Measurements from ENCODE around the gene SNX21.

DNA sequence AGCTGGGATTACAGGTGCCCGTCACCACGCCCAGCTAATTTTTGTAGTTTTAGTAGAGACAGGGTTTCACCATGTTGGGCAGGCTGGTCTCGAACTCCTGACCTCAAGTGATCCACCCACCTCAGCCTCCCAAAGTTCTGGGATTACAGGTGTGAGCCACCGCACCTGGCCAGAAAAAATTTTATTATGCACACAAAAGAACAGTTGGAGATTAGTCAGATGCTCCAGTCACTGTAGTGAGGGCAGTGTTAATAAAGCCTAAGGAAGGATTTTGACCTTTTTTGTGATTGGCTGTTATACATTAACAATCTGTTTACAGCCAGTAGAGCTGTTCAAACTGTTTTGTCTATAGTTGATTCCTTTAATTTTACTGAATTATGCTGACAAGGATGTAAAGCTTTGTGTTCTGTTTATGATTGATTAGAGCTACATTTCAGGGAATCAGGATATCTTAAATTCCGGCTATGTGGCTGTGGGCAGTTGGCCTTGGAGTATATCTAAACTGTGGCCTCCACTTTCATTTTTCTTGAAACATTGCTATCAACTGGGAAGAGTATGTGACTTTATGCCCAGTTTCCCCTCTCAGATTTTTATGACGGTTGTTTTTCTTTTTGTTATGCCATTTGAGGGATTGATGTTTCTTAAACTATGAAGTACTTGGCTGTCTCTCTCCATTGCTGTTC, 33.7 kb downstream of the SNX21 start:
- TF ChIP-seq EZH2phosphoT487 (IDR thresholded peaks at IDR 0.05; ENCODE audit: insufficient read depth, low read depth) (no peak), EZH2 (IDR thresholded peaks at IDR 0.05; ENCODE audit: insufficient read depth, poor library complexity, severe bottlenecking) (no peak)

Data from GM23248 (cell line).